GM19035 (cell line): ENCODE results near the gene PBX1.

Experiments used
- ATAC-seq: cut with Tn5 transposase; IDR thresholded peaks from one replicate; pipeline ENCODE4 v1.9.1; 2021; ENCODE audit not compliant: unreplicated experiment

Gene PBX1

GRCh38 chr1:164664127-164664526 is 105.1 kb downstream of the PBX1 start:
- no peak for ATAC-seq

- ATAC-seq: no peak
These were observed 108.0 kb downstream of the PBX1 start for GRCh38 chr1:164667001-164667400.

- ATAC-seq: no peak
These were observed 108.6 kb downstream of the PBX1 start for GRCh38 chr1:164667600-164667999.

- no peak for ATAC-seq
These were observed 109.8 kb downstream of the PBX1 start for GRCh38 chr1:164668491-164669400.

DNA sequence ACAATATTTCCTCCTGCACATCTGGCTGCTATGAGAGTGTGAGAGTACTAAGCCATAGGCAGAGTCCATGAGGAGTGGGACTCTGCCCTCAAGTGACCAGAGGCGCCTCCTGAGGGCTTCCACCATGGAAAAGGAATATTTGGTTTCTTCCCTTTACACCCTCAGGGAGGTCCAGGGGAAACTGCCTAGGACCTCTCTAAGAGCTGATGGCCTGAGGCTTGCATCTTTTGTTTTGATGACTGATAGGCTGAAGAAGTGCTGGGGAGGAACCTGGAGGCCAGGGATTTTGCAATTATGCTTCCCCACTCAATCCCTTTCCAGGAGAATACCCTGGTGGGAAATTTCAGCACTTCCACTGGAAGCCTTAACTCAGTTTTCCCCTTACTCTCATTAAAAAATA is 111.0 kb downstream of the PBX1 start:
- ATAC-seq: no peak

GRCh38 chr1:164670786-164671185 is 111.8 kb downstream of the PBX1 start:
- no peak for ATAC-seq

DNA sequence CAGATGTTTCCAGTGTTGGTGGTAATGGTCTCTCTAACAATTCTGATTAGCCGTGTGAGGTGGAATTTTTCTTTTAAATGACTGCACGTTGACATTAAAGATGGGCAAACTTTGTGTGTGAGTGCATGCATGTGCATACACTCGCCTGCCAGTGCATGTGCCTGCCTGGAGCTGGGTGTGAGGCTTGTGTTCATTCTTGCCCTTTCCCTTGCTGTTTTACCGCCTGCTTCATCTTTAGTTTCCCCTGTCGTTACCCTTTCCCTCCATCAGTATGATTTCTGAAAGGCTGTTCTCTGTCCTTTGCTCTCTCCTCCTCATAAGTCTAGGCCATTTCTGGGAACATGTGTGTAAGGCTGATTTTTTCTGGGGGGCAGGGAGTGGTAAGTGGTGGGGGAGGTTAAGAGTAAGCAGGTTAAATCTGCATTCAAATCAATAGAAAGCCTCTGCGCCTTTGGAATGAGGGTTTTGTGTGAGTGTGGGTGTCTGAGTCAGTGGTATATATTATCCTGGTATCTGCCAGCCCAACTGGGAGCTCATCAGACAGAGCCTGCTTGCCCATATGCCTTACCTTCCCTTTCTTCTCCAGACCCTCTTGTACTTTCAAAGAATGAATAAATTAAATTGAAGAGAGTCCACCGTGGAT is 112.5 kb downstream of the PBX1 start:
- ATAC-seq: no peak

- ATAC-seq: no peak
These were observed 113.1 kb downstream of the PBX1 start for GRCh38 chr1:164671966-164672571.

GRCh38 chr1:164672588-164672987 is 113.6 kb downstream of the PBX1 start:
- ATAC-seq: no peak

DNA sequence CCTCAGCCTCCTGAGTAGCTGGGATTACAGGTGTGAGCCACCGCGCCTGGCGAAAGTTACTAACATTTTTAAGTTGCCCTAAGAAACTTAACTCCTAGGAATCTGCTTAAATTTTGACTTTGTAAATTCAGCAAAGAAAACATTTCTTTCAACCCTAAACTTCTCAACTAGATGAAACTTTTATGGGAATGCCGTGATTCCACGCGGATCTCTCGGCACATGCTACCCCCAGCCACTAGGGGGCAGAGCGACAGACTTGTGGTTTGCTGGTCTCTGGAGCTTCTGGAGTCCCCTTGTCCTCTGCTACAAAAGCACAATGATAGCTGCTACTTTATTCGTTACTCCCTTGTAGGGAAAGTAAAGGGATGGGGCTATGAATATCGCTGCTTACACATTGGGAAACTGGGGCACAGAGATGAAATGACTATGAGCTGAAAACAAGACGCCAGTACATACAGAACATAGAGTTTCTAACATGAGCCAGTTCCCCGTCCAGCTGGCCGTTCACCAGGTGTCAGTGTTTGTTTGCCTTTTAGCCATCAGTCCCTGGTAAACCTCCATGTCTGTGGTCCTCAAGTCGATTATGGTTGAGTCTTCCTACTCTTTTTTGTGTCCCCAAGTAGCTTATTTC is 114.7 kb downstream of the PBX1 start:
- ATAC-seq: no peak

DNA sequence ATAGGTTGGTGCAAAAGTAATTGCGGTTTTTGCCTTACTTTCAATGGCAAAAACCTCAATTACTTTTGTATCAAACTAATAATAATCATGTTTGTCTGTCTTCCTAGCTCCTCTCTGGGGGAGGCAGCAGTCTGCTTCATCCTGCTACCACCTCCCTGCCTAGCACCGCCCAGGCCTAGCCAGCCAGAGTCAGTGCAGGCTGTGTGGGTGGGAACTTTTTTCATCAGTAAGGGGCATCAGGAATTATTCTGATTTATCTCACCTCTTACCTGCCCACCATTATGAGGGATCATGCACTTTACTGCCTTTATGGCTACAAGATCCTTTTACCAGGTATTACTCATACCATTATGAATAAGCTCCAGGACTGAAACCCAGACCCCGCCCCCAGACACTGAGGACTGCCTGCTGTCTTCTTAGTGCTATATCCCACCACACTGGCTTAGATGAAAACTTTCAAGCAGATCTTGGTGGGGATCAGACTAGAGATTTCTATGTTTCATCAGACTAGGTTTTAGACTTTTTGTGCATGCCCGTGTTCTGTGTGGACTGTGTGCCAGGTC is 116.4 kb downstream of the PBX1 start:
- ATAC-seq: no peak

DNA sequence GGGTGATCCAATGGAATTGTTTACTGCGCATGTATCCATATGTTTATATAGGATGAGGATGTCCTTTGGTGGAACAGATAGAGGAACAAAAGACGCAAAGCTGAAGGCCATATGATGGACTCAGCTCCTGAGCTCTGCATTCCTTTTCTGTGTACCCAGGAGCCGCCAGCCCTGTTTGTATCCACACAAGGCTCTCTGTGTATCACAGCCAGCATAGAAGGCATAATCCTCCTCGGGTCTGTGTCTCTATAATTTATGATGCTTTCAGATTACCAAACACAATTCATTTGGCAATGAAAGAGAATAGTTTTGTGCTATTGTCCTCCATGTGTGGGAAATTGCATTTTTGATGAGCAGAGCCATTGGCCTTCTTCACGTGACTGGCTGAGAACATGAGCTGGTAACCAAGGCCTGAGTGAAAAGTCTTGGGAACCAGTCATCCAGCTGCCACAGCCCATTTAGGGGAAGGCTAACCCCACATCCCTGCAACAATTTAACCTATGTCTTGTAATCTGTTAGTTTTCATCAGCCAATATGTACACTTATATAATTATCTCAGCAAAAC is 119.2 kb downstream of the PBX1 start:
- no peak for ATAC-seq

- ATAC-seq: no peak
These were observed 123.6 kb downstream of the PBX1 start for GRCh38 chr1:164682570-164682969.

DNA sequence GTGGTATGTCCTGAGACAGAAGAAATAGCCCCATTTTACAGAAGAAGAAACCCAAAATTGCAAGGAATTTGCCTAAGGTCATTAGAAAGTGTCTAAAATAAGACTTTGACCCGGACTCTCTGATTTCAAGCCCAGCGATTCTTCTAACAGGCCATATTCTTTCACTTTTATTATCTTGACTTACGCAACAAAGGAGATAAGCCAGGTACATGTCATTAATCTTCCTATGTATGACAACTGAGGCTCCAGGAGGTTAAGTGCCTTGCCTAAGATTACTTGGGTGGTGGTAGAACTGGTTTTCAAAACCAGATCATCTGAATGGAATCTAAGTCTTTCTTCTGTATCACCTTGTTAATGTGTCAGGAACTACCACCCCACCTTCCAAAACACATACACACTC is 124.3 kb downstream of the PBX1 start:
- ATAC-seq: no peak

DNA sequence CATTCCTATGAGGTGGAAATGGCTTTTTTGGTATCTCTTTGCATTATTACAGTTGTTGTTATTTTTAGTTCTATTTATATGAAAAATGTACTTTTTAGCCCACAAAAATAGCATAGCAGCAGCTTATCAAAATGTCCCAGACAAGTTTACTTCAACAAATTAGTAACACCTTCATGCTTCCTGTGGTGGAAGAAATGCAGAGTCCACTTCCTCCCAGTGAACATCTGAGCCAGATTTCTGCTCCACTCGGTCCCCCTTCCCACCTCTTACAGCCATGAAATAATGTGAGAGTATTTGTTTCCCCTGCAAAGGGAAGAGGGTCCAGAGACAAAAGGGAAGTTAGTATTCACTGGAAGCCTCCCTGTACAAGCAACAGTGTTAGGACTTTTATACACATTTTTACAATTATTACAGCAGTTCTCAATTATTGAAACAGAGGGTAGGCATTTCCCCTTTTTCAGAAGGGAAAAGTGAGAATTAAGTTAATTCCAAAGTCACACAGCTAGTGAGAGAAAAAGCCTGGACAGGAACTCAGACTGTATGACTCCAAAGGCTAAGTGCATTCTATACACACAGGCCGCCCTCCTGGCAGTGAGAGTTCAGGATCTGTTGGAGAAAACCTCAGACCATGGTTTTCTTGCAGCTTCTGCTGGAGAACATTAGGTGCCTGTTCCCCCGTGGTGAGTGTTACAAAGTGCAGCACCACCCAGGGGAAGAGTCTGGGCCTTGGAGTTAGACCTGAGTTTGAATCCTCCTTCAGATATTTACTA is 126.5 kb downstream of the PBX1 start:
- ATAC-seq: no peak

GRCh38 chr1:164687777-164688176 is 128.8 kb downstream of the PBX1 start:
- ATAC-seq: no peak

DNA sequence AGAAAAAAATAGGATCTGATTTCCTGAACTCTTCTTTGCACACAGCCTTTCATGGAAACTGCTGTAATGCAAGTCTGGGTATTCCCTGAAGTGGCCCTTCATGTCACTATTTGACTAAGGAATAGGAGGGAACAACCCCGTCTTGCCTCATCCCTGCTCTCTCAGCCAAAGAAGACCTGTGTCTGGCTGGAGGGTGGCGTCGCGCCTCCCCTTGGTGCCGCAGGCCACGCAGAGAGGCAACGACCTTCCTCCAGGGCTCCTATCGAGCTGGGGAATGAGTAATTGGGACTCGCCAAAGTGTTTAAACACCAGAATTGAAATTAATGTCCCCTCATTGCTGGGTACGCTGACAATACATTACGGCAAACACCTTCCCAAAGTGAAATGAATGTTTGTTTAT is 129.8 kb downstream of the PBX1 start:
- ATAC-seq: no peak

DNA sequence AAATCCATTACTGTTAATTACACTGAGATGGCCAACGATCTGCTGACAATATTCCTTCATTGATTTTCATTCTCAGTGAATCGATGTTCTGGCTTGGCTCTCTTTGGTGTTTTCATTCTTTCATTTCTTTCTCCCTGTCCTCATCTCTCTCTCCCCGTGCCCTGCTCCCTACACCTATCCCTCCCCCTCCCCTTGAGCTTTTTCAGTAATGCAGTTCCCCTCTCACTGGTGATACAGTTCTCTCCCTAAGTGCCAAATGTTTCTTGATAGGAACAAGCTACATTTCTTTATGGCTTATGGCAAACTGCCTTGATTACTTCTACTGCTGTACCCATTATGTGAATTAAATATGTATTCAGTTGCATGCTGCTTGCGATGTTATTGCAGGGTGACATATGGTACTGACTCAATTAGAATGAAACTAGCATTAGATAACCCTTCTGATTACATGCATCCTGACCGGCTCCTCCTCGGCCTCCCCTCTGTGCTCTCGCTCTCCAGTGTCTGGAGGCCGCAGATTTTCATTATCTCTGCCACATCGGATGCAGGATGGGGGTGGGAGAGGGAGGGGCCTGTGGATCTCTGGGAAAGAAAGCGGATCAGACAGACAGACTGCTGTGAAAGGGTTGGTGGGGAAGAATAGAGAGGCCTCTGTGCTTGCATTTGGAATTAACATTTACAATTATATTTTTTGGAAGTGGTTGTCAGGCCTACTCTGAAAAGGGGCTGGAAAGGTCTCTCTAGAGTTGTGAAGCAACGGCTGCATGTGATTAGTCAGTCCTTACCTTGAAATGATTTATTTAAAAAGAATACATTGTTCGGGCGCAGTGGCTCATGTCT is 130.9 kb downstream of the PBX1 start:
- ATAC-seq: no peak

DNA sequence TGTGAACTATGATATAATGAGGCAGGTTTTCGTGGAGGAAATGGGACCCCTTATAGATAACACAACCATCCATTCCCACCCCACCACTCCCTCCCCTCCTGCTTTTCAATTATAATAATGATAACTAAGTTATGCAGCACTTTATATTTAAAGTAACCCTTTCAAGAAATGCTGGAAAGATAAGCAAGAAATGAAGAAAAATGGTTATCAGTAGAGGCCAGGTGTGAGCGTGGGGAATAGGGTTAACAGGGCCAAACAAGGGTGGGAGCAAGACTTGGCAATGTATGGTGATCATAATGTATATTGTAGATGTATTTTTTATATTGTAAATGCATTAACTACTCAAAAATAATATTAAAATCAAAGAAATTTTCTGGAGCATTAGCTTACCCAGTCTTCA is 133.4 kb downstream of the PBX1 start:
- ATAC-seq: no peak
